Cerebellar cortex (tissue), 1 donor: ENCODE measurements around the gene XRCC5.

ENCODE experiments used
- DNase-seq: peaks from one replicate; pipeline ENCODE4 v3.0.0-alpha.2; 2015; ENCODE audit warnings: low spot score

The XRCC5 gene

GRCh38 chr2:216084547-216084946 is 24.6 kb upstream of the XRCC5 start:
- DNase-seq, result no peak

- DNase-seq, result no peak
These were observed 22.8 kb upstream of the XRCC5 start for GRCh38 chr2:216086207-216086893.

GRCh38 chr2:216090369-216090786 is 18.8 kb upstream of the XRCC5 start:
- DNase-seq, result no peak

GRCh38 chr2:216092646-216093045 is 16.5 kb upstream of the XRCC5 start:
- DNase-seq, result no peak

- no peak for DNase-seq
These were observed 14.4 kb upstream of the XRCC5 start for GRCh38 chr2:216094701-216095100.

- DNase-seq, result no peak
These were observed 10.5 kb upstream of the XRCC5 start for GRCh38 chr2:216098421-216099334.

- DNase-seq, result no peak
These were observed 8.0 kb upstream of the XRCC5 start for GRCh38 chr2:216101109-216101508.

- no peak for DNase-seq
These were observed 5.9 kb upstream of the XRCC5 start for GRCh38 chr2:216103213-216103612.

- DNase-seq, result no peak
These were observed 4.5 kb upstream of the XRCC5 start for GRCh38 chr2:216104691-216105090.

- no peak for DNase-seq
These were observed 1.8 kb upstream of the XRCC5 start for GRCh38 chr2:216107320-216107719.

- DNase-seq, result no peak
These were observed 1.4 kb upstream of the XRCC5 start for GRCh38 chr2:216107760-216108159.

GRCh38 chr2:216108310-216108966 is 710 bp upstream of the XRCC5 start:
- DNase-seq, result no peak

GRCh38 chr2:216109962-216110614 is 940 bp downstream of the XRCC5 start:
- DNase-seq, result peak; percentile 44

GRCh38 chr2:216110620-216111019 is 1.5 kb downstream of the XRCC5 start:
- no peak for DNase-seq

- DNase-seq, result no peak
These were observed 2.0 kb downstream of the XRCC5 start for GRCh38 chr2:216111122-216111521.

- DNase-seq, result no peak
These were observed 3.8 kb downstream of the XRCC5 start for GRCh38 chr2:216112926-216113325.

- no peak for DNase-seq
These were observed 4.4 kb downstream of the XRCC5 start for GRCh38 chr2:216113572-216113971.

- no peak for DNase-seq
These were observed 5.2 kb downstream of the XRCC5 start for GRCh38 chr2:216114382-216114713.

- peak; percentile 98 for DNase-seq
These were observed 5.8 kb downstream of the XRCC5 start for GRCh38 chr2:216114714-216115531.

GRCh38 chr2:216116418-216116817 is 7.3 kb downstream of the XRCC5 start:
- DNase-seq, result no peak

GRCh38 chr2:216117561-216118340 is 8.6 kb downstream of the XRCC5 start:
- DNase-seq, result no peak
